M059J (cell line): ENCODE results near the gene DGKE. TPM values are rescaled to one million over a fixed set of nuclear protein-coding genes. Genes with fewer than 3 reads are reported as not detected.

ENCODE experiments used
- DNase-seq: peaks from one replicate; pipeline ENCODE4 v3.0.0-alpha.2; 2012; ENCODE audit warnings: low read depth
- total RNA-seq: library from RNA; depleted of rRNA; stranded (reverse); fragments of >200 nt; shearing (Covaris generic); gene quantifications from 2 replicates; pipeline ENCODE4 v1.2.3, GENCODE V29; 2014

DGKE gene
- total RNA-seq, 1 experiment from 2014 or later, result 0.25 TPM

DNA sequence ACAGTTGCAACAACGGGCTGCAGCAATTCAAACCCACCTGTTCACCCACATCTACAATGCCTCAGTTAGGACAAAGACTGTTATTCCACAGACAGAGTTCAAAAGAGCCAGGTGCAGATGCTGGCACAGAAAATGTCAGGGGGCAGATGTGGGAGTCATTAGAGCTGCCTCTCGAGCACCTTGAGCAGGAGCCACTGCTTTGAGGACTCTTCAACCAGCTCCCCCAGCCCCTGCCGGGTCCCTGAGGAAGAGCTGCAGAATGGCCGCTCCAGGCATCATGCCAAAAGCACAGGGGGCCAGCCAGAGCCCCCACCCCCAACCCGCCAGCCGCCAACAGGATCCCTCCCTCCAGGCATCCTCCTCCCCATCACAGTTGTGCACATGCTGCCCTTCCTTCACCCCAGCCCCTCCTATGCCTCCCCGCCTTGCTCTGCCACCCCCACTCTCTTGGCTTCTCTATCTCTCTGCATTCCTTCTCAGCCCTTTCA lies 21.0 kb upstream of the DGKE start:
- no peak for DNase-seq

DNA sequence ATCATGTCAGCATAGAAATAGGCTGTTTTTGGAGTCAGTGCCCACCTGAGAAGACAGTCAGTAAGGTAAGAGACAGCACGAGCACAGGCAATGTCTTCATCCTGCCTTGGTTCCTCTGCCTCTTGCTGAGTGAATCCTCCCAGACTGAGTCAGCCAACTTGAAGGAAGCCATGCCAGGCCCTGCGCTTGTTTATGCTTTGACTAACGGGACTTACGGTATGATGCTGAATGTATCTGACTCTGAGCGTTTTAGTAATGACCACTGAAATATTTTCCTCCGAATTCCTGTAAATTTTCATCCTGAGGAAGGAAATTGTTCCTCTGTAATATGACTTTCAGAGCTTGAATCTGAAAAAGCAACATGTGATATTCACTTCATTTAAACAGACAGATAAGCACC lies 18.2 kb upstream of the DGKE start:
- peak; percentile 49 for DNase-seq

DNA sequence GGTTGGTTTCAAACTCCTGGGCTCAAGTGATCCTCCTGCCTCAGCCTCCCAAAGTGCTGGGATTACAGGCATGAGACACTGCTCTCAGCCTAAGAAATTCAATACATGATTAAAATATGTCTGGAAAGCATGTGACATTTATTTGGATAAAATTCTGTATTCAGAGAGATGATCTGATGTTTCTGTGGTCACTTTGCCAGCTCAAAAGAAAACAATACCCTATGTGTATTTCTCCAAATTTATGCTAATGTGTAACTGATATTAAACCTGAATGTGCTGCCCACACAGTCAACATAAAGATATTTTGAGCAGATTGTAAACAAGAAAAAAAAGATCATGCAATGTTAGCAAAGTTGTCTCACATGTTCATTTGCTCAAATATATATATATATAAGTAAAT lies 16.9 kb upstream of the DGKE start:
- no peak for DNase-seq

DNA sequence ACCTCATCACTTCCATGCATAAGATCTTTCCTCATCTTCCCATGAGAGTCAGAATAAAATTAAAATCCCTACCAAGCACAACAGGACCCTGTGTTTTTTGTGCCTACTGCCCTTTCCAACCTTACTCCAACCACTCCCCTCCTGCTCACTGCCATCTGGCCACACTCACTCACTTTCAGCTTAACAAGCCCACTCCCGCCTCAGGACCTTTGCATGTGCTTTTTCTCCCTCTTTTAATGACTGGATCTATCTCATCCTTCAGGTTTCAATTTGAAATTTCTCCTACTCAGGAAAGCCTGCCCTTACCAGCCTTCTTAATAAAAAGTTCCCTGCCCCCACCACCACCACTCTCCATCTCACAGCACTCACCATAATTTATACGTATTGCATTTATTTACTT lies 14.9 kb upstream of the DGKE start:
- DNase-seq, result no peak

DNA sequence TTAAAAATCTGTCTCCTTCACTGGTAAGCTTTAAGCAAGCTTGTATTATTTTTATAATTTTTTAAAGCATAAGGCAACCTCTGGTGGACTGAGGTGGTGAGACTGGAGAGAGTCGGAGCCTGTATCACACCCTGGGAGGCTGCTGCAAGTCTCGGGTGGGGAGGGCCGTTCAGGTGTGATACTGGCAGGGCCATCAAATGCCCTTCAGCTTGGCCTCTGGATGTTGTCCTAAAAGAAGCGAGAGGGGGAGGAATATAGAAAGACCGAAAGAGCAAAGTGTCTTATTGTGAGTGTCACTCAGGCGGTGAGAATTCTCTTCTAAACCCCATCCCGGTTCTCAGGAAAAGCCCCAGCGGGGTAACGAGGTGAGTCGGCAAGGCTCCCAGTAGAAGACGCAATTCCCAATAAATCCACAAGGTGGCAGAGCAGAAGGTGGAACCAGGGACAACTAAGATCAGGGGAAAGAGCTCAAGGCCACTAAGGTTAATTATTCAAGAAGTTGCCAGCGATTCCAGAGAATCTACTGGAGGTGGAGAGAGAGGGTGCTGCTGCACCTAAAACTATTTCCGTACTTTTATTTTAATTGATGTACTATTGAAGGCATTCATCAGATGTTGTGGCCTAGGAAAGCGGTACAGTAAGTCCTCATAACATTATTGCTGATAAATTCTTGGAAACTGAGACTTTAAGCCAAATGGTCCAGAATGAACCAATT lies 14.4 kb upstream of the DGKE start:
- DNase-seq, result peak; percentile 73

GRCh38 chr17:56820207-56820606 lies 13.7 kb upstream of the DGKE start:
- no peak for DNase-seq

DNA sequence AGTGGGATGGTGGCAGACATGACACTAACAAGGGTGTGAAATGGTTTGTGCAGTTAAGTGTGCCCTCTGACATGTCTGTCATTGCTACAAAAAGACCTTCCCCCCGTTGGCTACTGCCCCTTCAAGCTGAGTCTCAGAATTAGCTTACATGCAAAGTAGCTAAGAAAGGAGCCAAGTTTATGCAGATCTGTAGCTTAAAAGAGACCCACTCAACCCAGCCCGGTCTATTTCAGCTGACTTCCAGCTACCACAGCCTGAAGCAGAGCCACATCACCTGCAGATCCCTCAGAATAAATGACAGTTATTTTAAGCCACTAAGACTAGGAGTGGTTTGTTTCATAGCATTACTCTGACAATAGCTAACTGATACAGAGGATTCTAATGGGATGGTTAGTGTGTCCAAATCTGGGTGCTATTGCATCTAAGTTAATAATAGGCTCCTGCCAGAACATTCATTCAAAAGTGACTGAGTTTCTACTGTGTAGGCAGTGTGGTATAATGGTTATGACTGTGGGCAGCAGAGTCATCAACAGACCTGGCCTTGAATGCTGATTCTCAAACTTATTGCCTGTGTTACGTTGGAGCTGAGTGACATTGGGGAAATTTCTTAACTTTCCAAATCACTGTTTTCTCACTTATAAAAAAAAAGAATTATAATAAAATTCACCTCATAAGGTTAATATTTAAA lies 12.0 kb upstream of the DGKE start:
- DNase-seq, result no peak

GRCh38 chr17:56822725-56823124 lies 11.2 kb upstream of the DGKE start:
- no peak for DNase-seq

GRCh38 chr17:56823848-56824247 lies 10.1 kb upstream of the DGKE start:
- no peak for DNase-seq

GRCh38 chr17:56824503-56824902 lies 9.4 kb upstream of the DGKE start:
- DNase-seq, result peak; percentile 14

DNA sequence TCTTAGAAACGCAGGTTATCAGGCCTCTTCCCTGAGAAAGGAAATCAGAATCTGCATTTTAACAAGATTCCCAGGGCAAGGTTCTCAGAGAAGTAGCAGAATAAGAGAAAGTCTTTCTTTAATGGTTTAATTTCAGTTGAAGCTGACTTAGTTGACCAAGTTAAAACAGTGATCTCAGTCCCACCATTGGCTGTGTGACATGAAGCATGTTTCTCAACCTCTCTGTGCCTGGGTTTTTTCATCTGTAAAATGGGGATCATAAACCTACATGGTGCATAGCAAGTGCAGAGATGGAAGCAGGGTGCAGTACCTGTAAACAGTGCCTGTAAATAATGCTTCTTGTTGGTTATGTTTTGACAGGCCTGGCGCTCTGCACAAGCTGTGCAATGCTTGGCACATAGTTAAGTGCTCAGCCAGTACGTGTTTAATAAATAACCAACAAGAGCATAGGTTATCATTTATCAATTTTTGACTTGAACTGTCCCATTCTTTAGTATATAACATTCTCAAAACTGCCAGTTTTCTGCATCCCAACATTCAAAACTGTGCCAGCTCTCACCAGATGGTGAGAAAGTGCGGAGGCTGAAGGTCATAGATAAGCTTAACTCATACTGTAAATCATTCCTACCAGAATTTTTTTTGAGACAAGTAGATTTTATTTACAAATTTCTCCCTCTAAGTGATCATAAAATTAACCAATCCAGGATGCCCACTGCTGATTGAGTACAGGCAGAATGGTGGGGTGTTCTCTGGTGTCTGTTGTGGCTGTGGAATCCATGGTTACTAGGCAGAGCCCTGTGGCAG lies 7.1 kb upstream of the DGKE start:
- no peak for DNase-seq

DNA sequence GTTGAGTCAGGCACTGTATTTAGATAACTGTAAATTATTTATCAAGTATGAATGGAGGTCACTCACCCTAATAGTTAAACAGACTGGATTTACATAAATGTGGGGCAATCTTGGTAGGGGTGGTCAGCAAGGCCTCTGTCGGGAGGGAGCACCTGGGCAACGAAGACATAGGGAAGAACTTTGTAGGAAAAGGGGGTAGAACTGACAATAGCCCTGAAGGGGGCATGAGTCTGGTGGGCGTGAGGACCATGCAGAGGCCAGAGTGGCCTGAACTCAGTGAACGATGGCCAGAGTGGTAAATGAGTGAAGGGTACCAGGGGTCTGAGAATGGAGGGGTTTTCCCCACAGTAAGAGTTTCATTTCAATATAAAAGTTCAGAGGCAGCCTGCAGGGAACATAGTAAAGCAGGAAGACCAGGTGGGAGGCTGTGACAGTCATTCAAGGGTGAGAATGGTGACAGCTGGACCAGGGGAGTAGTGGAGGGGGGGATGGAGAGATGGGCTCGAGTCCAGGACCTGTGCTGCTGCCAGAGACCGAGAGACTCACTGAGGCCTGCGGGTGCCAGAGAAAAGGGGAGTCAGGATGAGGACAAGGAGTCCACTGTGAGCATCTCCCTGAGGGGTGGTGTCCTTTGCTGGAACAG lies 3.1 kb upstream of the DGKE start:
- DNase-seq, result no peak

DNA sequence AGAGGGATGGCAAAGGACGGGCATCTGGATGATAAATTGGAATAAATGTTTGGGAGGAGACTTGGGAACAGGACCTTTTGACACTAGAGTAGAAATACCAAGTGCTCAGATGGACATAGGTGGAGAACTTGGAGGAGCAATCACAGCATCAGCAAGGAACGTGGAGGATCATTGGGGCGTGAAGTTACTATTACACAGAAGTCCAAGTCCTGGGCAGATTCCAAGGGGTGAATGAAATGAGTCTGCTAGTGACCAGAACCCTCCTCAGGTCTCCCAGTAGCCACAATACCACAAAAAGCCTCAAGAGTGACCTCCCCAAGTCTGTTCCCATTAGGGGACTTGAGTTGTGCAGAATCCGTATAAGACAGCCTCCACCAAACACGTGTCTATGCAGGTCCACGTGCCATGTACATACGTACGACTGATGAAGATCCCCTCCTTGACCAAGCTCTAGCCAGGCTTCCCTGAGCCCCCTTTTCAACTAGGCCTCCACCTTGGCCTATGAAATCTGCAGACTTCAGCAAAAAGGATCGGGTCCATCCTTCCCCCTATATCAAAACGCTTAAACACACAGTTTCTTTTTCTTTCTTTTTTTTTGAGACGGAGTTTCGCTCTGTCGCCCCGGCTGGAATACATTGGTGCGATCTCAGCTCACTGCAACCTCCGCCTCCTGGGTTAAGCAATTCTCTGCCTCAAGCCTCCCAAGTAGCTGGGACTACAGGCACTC lies 2.4 kb upstream of the DGKE start:
- DNase-seq, result no peak

GRCh38 chr17:56832446-56832845 lies 1.5 kb upstream of the DGKE start:
- DNase-seq, result peak; percentile 7

GRCh38 chr17:56833057-56833808 lies 718 bp upstream of the DGKE start:
- peak; percentile 65 for DNase-seq

DNA sequence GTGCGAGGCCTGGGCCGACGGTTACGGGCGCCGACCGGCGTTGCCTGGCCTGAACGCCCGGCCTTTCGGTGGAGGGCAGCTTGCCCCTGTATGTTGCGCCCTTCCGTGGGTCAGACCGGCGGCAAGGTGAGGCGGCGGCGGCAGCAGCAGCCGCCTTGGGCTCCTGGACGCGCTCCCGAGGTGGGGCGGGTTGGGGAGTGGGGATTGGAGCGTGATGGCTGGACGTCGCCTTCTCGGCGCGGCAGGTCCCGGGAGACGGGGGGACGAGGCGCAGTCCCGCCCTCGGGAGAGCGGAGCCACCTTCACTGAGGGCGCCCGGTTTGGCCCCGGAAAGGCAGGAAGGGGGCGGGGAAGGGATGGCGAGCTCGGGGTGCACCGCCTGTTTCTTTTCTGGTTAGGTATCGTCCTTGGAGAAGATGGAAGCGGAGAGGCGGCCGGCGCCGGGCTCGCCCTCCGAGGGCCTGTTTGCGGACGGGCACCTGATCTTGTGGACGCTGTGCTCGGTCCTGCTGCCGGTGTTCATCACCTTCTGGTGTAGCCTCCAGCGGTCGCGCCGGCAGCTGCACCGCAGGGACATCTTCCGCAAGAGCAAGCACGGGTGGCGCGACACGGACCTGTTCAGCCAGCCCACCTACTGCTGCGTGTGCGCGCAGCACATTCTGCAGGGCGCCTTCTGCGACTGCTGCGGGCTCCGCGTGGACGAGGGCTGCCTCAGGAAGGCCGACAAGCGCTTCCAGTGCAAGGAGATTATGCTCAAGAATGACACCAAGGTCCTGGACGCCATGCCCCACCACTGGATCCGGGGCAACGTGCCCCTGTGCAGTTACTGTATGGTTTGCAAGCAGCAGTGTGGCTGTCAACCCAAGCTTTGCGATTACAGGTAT lies 671 bp downstream of the DGKE start:
- no peak for DNase-seq

- peak; percentile 6 for DNase-seq
Measured at GRCh38 chr17:56835264-56835585, 1.3 kb downstream of the DGKE start.

- DNase-seq, result no peak
Measured at GRCh38 chr17:56838687-56839086, 4.7 kb downstream of the DGKE start.

GRCh38 chr17:56842577-56842976 lies 8.6 kb downstream of the DGKE start:
- DNase-seq, result no peak

- DNase-seq, result no peak
Measured at GRCh38 chr17:56845934-56846333, 12.0 kb downstream of the DGKE start.
